OCI-LY1 (cell line): ENCODE data around the gene TMEM213.

ENCODE experiments used
- H2AFZ ChIP-seq: fragments of 200-600 bp; sonication (generic), shearing (Covaris generic); 2 replicates; pipeline ENCODE4 v1.6.0; 2014; ENCODE audit warnings: antibody characterized with exemption, mild to moderate bottlenecking, low read length
- H3F3A ChIP-seq: fragments of 200-600 bp; sonication (generic), shearing (Covaris generic); 2 replicates; pipeline ENCODE4 v1.6.0; 2014; ENCODE audit warnings: mild to moderate bottlenecking, antibody characterized with exemption, low read length, moderate library complexity; ENCODE audit not compliant: insufficient read depth
- H3K27ac ChIP-seq: fragments of 200-600 bp; sonication (generic); 2 replicates; pipeline ENCODE4 v1.5.1; 2014; ENCODE audit warnings: low read length, mixed run types, mild to moderate bottlenecking, low read depth; ENCODE audit not compliant: poor library complexity, severe bottlenecking
- H3K27me3 ChIP-seq: fragments of 200-600 bp; sonication (generic); 2 replicates; pipeline ENCODE4 v1.6.0; 2014; ENCODE audit warnings: antibody characterized with exemption, mild to moderate bottlenecking, low read length, moderate library complexity; ENCODE audit not compliant: insufficient read depth
- H3K36me3 ChIP-seq: fragments of 200-600 bp; sonication (generic); 2 replicates; pipeline ENCODE4 v1.6.1; 2014; ENCODE audit warnings: mild to moderate bottlenecking, antibody characterized with exemption, low read length, moderate library complexity, mixed read lengths; ENCODE audit not compliant: insufficient read depth
- H3K4me1 ChIP-seq: fragments of 200-600 bp; sonication (generic); 2 replicates; pipeline ENCODE4 v1.5.1; 2014; ENCODE audit warnings: mild to moderate bottlenecking, low read length, moderate library complexity; ENCODE audit not compliant: insufficient read depth, severe bottlenecking
- H3K4me2 ChIP-seq: fragments of 200-600 bp; sonication (generic), shearing (Covaris generic); 2 replicates; pipeline ENCODE4 v1.6.1; 2014; ENCODE audit warnings: low read length
- H3K4me3 ChIP-seq: fragments of 200-600 bp; sonication (generic); 2 replicates; pipeline ENCODE4 v1.5.1; 2014; ENCODE audit warnings: low read length, low read depth, mild to moderate bottlenecking, mixed read lengths; ENCODE audit not compliant: poor library complexity, severe bottlenecking
- H3K79me2 ChIP-seq: fragments of 200-600 bp; shearing (Covaris generic); 2 replicates; pipeline ENCODE4 v1.6.1; 2016; ENCODE audit warnings: mixed run types, low read length, mixed read lengths; ENCODE audit not compliant: insufficient read depth
- H3K9ac ChIP-seq: fragments of 200-600 bp; sonication (generic), shearing (Covaris generic); 2 replicates; pipeline ENCODE4 v1.6.1; 2014; ENCODE audit warnings: mild to moderate bottlenecking, low read length, mixed read lengths
- H3K9me2 ChIP-seq: fragments of 200-600 bp; sonication (generic), shearing (Covaris generic); 2 replicates; pipeline ENCODE4 v1.6.1; 2014; ENCODE audit warnings: low read depth, mild to moderate bottlenecking, low read length, mixed read lengths
- H3K9me3 ChIP-seq: fragments of 200-600 bp; shearing (Covaris generic); 2 replicates; pipeline ENCODE4 v1.6.1; 2014; ENCODE audit warnings: low read length, mixed read lengths
- H4K20me1 ChIP-seq: fragments of 200-600 bp; sonication (generic), shearing (Covaris generic); 2 replicates; pipeline ENCODE4 v1.6.0; 2016; ENCODE audit warnings: mild to moderate bottlenecking, low read length; ENCODE audit not compliant: insufficient read depth
- CTCF ChIP-seq: fragments of 200-600 bp; sonication (generic), shearing (Covaris generic); IDR thresholded peaks from 2 replicates; pipeline ENCODE4 v1.5.1; 2017; ENCODE audit warnings: mild to moderate bottlenecking, antibody characterized with exemption, low read length, moderate library complexity, mixed read lengths
- EZH2 ChIP-seq: fragments of 200-600 bp; sonication (generic), shearing (Covaris generic); IDR thresholded peaks from 2 replicates; pipeline ENCODE4 v1.8.0; 2017; ENCODE audit warnings: borderline replicate concordance, mixed run types, mild to moderate bottlenecking, antibody characterized with exemption, low read length, moderate library complexity, mixed read lengths

The TMEM213 gene

DNA sequence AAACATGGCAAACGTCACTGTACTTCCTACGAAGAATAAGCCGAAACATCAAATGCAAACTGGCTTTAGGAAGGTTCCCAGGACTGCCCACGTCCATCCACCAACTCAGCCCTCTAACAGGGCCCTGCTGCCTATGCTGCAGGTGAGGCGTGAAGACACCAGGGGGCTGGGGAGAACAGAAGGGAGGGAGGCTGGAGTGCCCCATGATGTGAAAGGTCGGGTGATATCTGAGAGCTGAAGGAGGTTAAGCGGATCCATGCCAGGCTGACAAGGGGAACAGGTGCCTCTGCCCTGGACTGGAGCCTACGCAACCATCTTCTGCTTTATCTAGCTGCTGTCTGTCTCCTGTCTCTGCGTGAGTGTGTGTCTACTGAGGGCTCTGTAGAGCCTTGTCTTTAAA lies 40.4 kb downstream of the TMEM213 start:
- Histone ChIP-seq H3K9ac (no peak overlapping the region), H3K27ac (no peak overlapping the region), H3K27me3 (no peaks in the 10 kb centered on the region), H3K9me2 (no peaks in the 10 kb centered on the region), H3K79me2 (no peaks in the 10 kb centered on the region), H3K9me3 (no peaks in the 10 kb centered on the region), H4K20me1 (no peaks in the 10 kb centered on the region), H3K4me2 (no peak overlapping the region), H3F3A (no peaks in the 10 kb centered on the region), H2AFZ (no peak overlapping the region), H3K4me3 (no peak overlapping the region), H3K4me1 (no peaks in the 10 kb centered on the region), H3K36me3 (no peaks in the 10 kb centered on the region)
- no peak for TF ChIP-seq EZH2
- no peak for TF ChIP-seq CTCF

DNA sequence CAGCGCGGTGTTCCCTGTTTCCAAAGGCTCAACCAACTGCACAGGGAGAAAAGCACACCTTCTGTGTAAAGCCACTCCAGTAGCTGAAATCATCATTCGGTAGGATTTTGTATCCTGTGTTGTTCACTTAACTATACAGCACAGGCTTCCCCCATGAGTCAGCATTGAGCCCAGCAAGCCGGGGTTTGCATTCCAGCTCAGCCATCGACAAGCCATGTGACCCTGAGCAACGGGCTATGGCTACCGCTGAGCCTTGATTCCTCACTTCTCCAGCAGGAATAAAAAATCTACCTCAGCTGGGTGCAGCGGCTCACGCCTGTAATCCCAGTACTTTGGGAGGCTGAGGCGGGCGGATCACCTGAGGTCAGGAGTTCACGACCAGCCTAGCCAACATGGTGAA lies 44.3 kb downstream of the TMEM213 start:
- no peaks in the 10 kb centered on the region for H3K4me1 ChIP-seq
- TF ChIP-seq CTCF (no peak), EZH2 (no peak)
- H2AFZ ChIP-seq: no peak overlapping the region
- no peak overlapping the region for H3K4me3 ChIP-seq
- no peak overlapping the region for H3K4me2 ChIP-seq
- H3F3A ChIP-seq: no peaks in the 10 kb centered on the region
- H3K79me2 ChIP-seq: no peaks in the 10 kb centered on the region
- no peaks in the 10 kb centered on the region for H3K27me3 ChIP-seq
- H3K9me3 ChIP-seq: no peaks in the 10 kb centered on the region
- H4K20me1 ChIP-seq: no peaks in the 10 kb centered on the region
- no peak overlapping the region for H3K27ac ChIP-seq
- no peaks in the 10 kb centered on the region for H3K36me3 ChIP-seq
- H3K9me2 ChIP-seq: no peaks in the 10 kb centered on the region
- no peak overlapping the region for H3K9ac ChIP-seq

GRCh38 chr7:138843632-138844580 lies 46.1 kb downstream of the TMEM213 start:
- H3K4me1 ChIP-seq: no peaks in the 10 kb centered on the region
- H3K27me3 ChIP-seq: no peaks in the 10 kb centered on the region
- no peaks in the 10 kb centered on the region for H3K9me2 ChIP-seq
- no peak for TF ChIP-seq CTCF
- TF ChIP-seq EZH2: no peak
- H3K4me2 ChIP-seq: no peak overlapping the region
- no peak overlapping the region for H3K27ac ChIP-seq
- no peak overlapping the region for H2AFZ ChIP-seq
- H3K79me2 ChIP-seq: no peaks in the 10 kb centered on the region
- no peaks in the 10 kb centered on the region for H3F3A ChIP-seq
- H4K20me1 ChIP-seq: no peaks in the 10 kb centered on the region
- H3K9me3 ChIP-seq: no peaks in the 10 kb centered on the region
- no peak overlapping the region for H3K4me3 ChIP-seq
- no peaks in the 10 kb centered on the region for H3K36me3 ChIP-seq
- H3K9ac ChIP-seq: no peak overlapping the region
